ENCODE measurements around the gene GNAS.

DNA sequence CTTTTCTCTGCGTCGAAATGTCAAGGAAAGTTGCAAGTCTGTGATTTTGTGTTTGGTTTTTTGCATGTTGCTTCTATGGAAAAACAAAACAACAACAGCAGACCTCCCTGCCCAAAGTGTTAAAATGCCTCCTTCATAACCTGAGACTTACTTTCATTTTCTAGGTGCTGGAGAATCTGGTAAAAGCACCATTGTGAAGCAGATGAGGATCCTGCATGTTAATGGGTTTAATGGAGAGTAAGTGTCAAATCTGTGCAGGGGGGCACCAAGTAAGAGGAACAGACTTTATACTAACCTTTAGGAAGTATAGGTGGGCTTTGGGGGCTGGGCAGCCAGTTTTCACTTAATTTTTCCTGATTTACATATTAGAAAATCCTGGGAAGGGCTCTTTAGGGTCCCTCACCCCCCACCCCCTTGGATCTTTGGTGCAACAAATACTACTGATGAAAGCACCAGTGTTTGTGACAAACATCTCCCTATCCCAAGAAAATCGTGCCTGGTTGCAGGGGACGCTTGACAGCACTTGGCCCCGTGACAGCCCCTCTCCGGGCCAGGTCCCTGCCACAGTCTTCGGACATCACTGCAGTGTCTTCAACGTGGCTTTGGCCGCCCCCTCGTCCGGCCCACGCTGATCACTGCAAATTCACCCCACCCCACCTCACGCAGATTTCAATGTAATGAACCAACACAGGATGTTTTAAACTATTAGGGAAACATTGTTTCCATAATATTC is 43.1 kb downstream of the GNAS start:
- TF ChIP-seq EHMT2 (IDR thresholded peaks at IDR 0.05): no peak
- no peak for TF ChIP-seq ARNT (IDR thresholded peaks at IDR 0.05)
- TF ChIP-seq MAZ (CRISPR knock-in tag; conservative IDR thresholded peaks at IDR 0.05 in 1 of 2, IDR thresholded peaks at IDR 0.05 in 1 of 2): no peak
- TF ChIP-seq ZNF76 (CRISPR knock-in tag; IDR thresholded peaks at IDR 0.05; ENCODE audit: borderline replicate concordance): no peak
- TF ChIP-seq, protein P1, sequence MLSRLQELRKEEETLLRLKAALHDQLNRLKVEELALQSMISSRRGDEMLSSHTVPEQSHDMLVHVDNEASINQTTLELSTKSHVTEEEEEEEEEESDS (CRISPR knock-in tag; IDR thresholded peaks at IDR 0.05): no peak
- no peak for TF ChIP-seq TCF3 (CRISPR knock-in tag; IDR thresholded peaks at IDR 0.05)
- no peak for TF ChIP-seq TAF1 (IDR thresholded peaks at IDR 0.05; ENCODE audit: control insufficient read depth, extremely low read depth, insufficient read depth, low read length, severe bottlenecking)
- TF ChIP-seq, protein P2, sequence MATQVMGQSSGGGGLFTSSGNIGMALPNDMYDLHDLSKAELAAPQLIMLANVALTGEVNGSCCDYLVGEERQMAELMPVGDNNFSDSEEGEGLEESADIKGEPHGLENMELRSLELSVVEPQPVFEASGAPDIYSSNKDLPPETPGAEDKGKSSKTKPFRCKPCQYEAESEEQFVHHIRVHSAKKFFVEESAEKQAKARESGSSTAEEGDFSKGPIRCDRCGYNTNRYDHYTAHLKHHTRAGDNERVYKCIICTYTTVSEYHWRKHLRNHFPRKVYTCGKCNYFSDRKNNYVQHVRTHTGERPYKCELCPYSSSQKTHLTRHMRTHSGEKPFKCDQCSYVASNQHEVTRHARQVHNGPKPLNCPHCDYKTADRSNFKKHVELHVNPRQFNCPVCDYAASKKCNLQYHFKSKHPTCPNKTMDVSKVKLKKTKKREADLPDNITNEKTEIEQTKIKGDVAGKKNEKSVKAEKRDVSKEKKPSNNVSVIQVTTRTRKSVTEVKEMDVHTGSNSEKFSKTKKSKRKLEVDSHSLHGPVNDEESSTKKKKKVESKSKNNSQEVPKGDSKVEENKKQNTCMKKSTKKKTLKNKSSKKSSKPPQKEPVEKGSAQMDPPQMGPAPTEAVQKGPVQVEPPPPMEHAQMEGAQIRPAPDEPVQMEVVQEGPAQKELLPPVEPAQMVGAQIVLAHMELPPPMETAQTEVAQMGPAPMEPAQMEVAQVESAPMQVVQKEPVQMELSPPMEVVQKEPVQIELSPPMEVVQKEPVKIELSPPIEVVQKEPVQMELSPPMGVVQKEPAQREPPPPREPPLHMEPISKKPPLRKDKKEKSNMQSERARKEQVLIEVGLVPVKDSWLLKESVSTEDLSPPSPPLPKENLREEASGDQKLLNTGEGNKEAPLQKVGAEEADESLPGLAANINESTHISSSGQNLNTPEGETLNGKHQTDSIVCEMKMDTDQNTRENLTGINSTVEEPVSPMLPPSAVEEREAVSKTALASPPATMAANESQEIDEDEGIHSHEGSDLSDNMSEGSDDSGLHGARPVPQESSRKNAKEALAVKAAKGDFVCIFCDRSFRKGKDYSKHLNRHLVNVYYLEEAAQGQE (IDR thresholded peaks at IDR 0.05; ENCODE audit: borderline replicate concordance): no peak
- TF ChIP-seq, protein P2 (CRISPR knock-in tag; IDR thresholded peaks at IDR 0.05; ENCODE audit: low read depth): no peak
- TF ChIP-seq, protein P3, sequence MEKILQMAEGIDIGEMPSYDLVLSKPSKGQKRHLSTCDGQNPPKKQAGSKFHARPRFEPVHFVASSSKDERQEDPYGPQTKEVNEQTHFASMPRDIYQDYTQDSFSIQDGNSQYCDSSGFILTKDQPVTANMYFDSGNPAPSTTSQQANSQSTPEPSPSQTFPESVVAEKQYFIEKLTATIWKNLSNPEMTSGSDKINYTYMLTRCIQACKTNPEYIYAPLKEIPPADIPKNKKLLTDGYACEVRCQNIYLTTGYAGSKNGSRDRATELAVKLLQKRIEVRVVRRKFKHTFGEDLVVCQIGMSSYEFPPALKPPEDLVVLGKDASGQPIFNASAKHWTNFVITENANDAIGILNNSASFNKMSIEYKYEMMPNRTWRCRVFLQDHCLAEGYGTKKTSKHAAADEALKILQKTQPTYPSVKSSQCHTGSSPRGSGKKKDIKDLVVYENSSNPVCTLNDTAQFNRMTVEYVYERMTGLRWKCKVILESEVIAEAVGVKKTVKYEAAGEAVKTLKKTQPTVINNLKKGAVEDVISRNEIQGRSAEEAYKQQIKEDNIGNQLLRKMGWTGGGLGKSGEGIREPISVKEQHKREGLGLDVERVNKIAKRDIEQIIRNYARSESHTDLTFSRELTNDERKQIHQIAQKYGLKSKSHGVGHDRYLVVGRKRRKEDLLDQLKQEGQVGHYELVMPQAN (IDR thresholded peaks at IDR 0.05; ENCODE audit: borderline replicate concordance): no peak
- TF ChIP-seq ZNF239 (CRISPR knock-in tag; IDR thresholded peaks at IDR 0.05): no peak
- TF ChIP-seq EZH2 (IDR thresholded peaks at IDR 0.05; ENCODE audit: borderline replicate concordance, low read depth, low read length): no peak
- TF ChIP-seq, protein P4, sequence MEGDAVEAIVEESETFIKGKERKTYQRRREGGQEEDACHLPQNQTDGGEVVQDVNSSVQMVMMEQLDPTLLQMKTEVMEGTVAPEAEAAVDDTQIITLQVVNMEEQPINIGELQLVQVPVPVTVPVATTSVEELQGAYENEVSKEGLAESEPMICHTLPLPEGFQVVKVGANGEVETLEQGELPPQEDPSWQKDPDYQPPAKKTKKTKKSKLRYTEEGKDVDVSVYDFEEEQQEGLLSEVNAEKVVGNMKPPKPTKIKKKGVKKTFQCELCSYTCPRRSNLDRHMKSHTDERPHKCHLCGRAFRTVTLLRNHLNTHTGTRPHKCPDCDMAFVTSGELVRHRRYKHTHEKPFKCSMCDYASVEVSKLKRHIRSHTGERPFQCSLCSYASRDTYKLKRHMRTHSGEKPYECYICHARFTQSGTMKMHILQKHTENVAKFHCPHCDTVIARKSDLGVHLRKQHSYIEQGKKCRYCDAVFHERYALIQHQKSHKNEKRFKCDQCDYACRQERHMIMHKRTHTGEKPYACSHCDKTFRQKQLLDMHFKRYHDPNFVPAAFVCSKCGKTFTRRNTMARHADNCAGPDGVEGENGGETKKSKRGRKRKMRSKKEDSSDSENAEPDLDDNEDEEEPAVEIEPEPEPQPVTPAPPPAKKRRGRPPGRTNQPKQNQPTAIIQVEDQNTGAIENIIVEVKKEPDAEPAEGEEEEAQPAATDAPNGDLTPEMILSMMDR (IDR thresholded peaks at IDR 0.05 in 2 of 3, conservative IDR thresholded peaks at IDR 0.05 in 1 of 3; ENCODE audit: insufficient read depth in 2 of 3, low read depth in 1 of 3, low read length in 3 of 3): no peak
- TF ChIP-seq POLR2A (conservative IDR thresholded peaks at IDR 0.05): no peak
- TF ChIP-seq FOXM1 (IDR thresholded peaks at IDR 0.05; ENCODE audit: low read depth): no peak
- no peak for TF ChIP-seq FOXM1 (CRISPR knock-in tag; IDR thresholded peaks at IDR 0.05; ENCODE audit: low read depth)
